ENCODE data around the gene MBD1.

MBD1 gene

GRCh38 chr18:50284255-50284885, 3.0 kb upstream of the MBD1 start:
- Histone ChIP-seq H3K9me2 (replicated peaks; ENCODE audit: insufficient read depth, low read length) (no peaks in the 10 kb centered on the region), H3K9ac (ENCODE audit: low read length) (no peak overlapping the region), H4K20me1 (ENCODE audit: low read depth, low read length) (peaks cover 6% of the 10 kb centered on the region; the same call in 1 of the 2 replicates), H3K4me2 (ENCODE audit: low read depth, low read length, poor library complexity, severe bottlenecking) (no peak overlapping the region), H2AFZ (ENCODE audit: low read depth, low read length, severe bottlenecking) (no peak overlapping the region), H3K4me3 (ENCODE audit: insufficient read depth, low read length, poor library complexity, severe bottlenecking) (no peak overlapping the region), H3K36me3 (ENCODE audit: low read length) (no peaks in the 10 kb centered on the region), H3F3A (ENCODE audit: insufficient read depth) (peaks cover 10% of the 10 kb centered on the region), H3K9me3 (ENCODE audit: insufficient read depth, low read length) (no peaks in the 10 kb centered on the region), H3K27me3 (ENCODE audit: low read length) (no peaks in the 10 kb centered on the region), H3K27ac (ENCODE audit: low read depth, low read length) (no peak overlapping the region), H3K79me2 (ENCODE audit: insufficient read depth, low read length) (peaks cover 40% of the 10 kb centered on the region)
- TF ChIP-seq, protein P1, sequence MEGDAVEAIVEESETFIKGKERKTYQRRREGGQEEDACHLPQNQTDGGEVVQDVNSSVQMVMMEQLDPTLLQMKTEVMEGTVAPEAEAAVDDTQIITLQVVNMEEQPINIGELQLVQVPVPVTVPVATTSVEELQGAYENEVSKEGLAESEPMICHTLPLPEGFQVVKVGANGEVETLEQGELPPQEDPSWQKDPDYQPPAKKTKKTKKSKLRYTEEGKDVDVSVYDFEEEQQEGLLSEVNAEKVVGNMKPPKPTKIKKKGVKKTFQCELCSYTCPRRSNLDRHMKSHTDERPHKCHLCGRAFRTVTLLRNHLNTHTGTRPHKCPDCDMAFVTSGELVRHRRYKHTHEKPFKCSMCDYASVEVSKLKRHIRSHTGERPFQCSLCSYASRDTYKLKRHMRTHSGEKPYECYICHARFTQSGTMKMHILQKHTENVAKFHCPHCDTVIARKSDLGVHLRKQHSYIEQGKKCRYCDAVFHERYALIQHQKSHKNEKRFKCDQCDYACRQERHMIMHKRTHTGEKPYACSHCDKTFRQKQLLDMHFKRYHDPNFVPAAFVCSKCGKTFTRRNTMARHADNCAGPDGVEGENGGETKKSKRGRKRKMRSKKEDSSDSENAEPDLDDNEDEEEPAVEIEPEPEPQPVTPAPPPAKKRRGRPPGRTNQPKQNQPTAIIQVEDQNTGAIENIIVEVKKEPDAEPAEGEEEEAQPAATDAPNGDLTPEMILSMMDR (IDR thresholded peaks at IDR 0.05; ENCODE audit: insufficient read depth, low read length, poor library complexity, severe bottlenecking): no peak
- TF ChIP-seq EZH2phosphoT487 (conservative IDR thresholded peaks at IDR 0.05; ENCODE audit: low read length): no peak

DNA sequence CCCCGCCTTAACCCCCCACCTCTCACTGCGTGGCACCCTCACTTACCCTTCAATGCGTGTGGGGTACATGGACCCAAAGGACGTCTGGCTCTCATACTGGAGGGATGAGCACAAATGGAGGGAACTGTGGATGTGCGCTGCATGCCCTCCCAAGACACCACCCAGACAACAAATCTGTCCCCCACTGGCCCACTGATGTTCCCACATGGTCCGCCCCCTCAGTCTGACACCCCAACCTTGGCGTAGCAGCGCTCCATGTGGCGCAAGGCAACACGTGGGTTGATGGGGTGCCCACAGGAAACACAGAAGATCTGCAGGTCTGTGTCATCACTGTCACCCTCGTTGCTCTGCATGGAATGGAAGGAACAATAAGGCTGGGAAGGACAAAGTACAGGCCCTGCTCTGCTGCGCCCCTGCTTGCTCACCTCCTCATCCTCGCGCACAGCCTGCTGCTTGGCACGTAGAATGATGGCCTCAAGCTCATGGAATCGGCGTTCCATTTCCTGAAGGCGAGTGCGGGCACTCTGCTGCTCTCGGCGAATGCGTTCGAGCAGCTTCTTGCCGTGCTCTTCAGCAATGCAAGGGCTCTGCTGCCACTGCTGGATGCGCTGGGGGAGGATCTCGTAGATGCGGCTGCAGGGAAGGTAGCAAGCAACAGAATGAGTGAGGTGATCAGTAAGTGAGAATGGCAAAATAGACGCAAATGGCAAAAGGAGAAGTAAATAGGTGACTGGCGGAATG, 2.3 kb upstream of the MBD1 start:
- Histone ChIP-seq H3K4me2 (ENCODE audit: low read depth, low read length, poor library complexity, severe bottlenecking) (no peak overlapping the region), H3F3A (ENCODE audit: insufficient read depth) (peaks cover 12% of the 10 kb centered on the region; the same call in 1 of the 2 replicates), H2AFZ (ENCODE audit: low read depth, low read length, severe bottlenecking) (no peak overlapping the region), H3K9ac (ENCODE audit: low read length) (no peak overlapping the region), H3K27ac (ENCODE audit: low read depth, low read length) (no peak overlapping the region), H3K4me3 (ENCODE audit: insufficient read depth, low read length, poor library complexity, severe bottlenecking) (no peak overlapping the region), H3K79me2 (ENCODE audit: insufficient read depth, low read length) (peaks cover 47% of the 10 kb centered on the region), H3K27me3 (ENCODE audit: low read length) (no peaks in the 10 kb centered on the region), H3K36me3 (ENCODE audit: low read length) (no peaks in the 10 kb centered on the region), H3K9me3 (ENCODE audit: insufficient read depth, low read length) (no peaks in the 10 kb centered on the region), H4K20me1 (ENCODE audit: low read depth, low read length) (peaks cover 6% of the 10 kb centered on the region; the same call in 1 of the 2 replicates), H3K9me2 (replicated peaks; ENCODE audit: insufficient read depth, low read length) (no peaks in the 10 kb centered on the region)
- no peak for TF ChIP-seq EZH2phosphoT487 (conservative IDR thresholded peaks at IDR 0.05; ENCODE audit: low read length)
- TF ChIP-seq, protein P1 (IDR thresholded peaks at IDR 0.05; ENCODE audit: insufficient read depth, low read length, poor library complexity, severe bottlenecking): no peak

GRCh38 chr18:50282521-50283335, 1.4 kb upstream of the MBD1 start:
- peaks cover 54% of the 10 kb centered on the region for H3K79me2 ChIP-seq (ENCODE audit: insufficient read depth, low read length)
- H3K36me3 ChIP-seq (ENCODE audit: low read length): peaks cover 5% of the 10 kb centered on the region; the same call in 1 of the 2 replicates
- TF ChIP-seq EZH2phosphoT487 (conservative IDR thresholded peaks at IDR 0.05; ENCODE audit: low read length): no peak
- TF ChIP-seq, protein P1 (IDR thresholded peaks at IDR 0.05; ENCODE audit: insufficient read depth, low read length, poor library complexity, severe bottlenecking): no peak
- H3K4me2 ChIP-seq (ENCODE audit: low read depth, low read length, poor library complexity, severe bottlenecking): no peak overlapping the region
- H4K20me1 ChIP-seq (ENCODE audit: low read depth, low read length): peaks cover 6% of the 10 kb centered on the region; the same call in 1 of the 2 replicates
- H3K4me3 ChIP-seq (ENCODE audit: insufficient read depth, low read length, poor library complexity, severe bottlenecking): no peak overlapping the region
- H3F3A ChIP-seq (ENCODE audit: insufficient read depth): 0 out of 2 replicates have a peak, but pooled peaks cover 12% of the 10 kb centered on the region
- H3K9ac ChIP-seq (ENCODE audit: low read length): no peak overlapping the region
- H3K27ac ChIP-seq (ENCODE audit: low read depth, low read length): no peak overlapping the region
- no peaks in the 10 kb centered on the region for H3K27me3 ChIP-seq (ENCODE audit: low read length)
- no peaks in the 10 kb centered on the region for H3K9me2 ChIP-seq (replicated peaks; ENCODE audit: insufficient read depth, low read length)
- no peak overlapping the region for H2AFZ ChIP-seq (ENCODE audit: low read depth, low read length, severe bottlenecking)
- H3K9me3 ChIP-seq (ENCODE audit: insufficient read depth, low read length): no peaks in the 10 kb centered on the region
